Neural crest cell (in vitro differentiated cells): Measurements from ENCODE around the gene TMEM192. TPM values are rescaled to one million over a fixed set of nuclear protein-coding genes. Genes with fewer than 3 reads are reported as not detected.
"Not testable (repeated sequence)": the region's sequence is repeated elsewhere in the genome, so short reads cannot be mapped to it uniquely, and the experiment has no call there.

Source experiments
- DNase-seq: peaks from one replicate; pipeline ENCODE4 v3.0.0; 2021; ENCODE audit warnings: low read depth, mixed read lengths, low spot score
- H3K27ac Mint-ChIP-seq: one replicate; pipeline ENCODE4 v1.8.0; 2021; ENCODE audit warnings: mild to moderate bottlenecking, mixed read lengths; ENCODE audit not compliant: unreplicated experiment
- H3K27me3 Mint-ChIP-seq: 2 replicates; pipeline ENCODE4 v1.8.0; 2021; ENCODE audit warnings: low read depth, mild to moderate bottlenecking, mixed read lengths
- H3K36me3 Mint-ChIP-seq: 2 replicates; pipeline ENCODE4 v1.8.0; 2021; ENCODE audit warnings: low read depth, mild to moderate bottlenecking, mixed read lengths
- H3K4me1 Mint-ChIP-seq: 2 replicates; pipeline ENCODE4 v1.8.0; 2021; ENCODE audit warnings: mixed read lengths
- H3K4me3 Mint-ChIP-seq: one replicate; pipeline ENCODE4 v1.8.0; 2021; ENCODE audit warnings: mild to moderate bottlenecking, mixed read lengths
- H3K9me3 Mint-ChIP-seq: 2 replicates; pipeline ENCODE4 v1.8.0; 2021; ENCODE audit warnings: mixed read lengths
- CTCF ChIP-seq: fragments of 200-600 bp; sonication (generic); conservative IDR thresholded peaks from 2 replicates; pipeline ENCODE4 v1.5.0; 2021; ENCODE audit warnings: antibody characterized with exemption, mild to moderate bottlenecking
- total RNA-seq: library from RNA; stranded (reverse); gene quantifications from 2 replicates; pipeline ENCODE4 v1.2.1, GENCODE V29; 2021

Gene TMEM192
- total RNA-seq, 1 donor from 2014 or later, result 15.1 TPM

- H3K27me3 Mint-ChIP-seq, result no peaks in the 10 kb centered on the region
- peak overlapping the region; percentile 97 for H3K4me3 Mint-ChIP-seq
- H3K9me3 Mint-ChIP-seq, result no peaks in the 10 kb centered on the region
- H3K4me1 Mint-ChIP-seq, result peaks cover 20% of the 10 kb centered on the region
- TF ChIP-seq CTCF, result no peak
- DNase-seq, result no peak
- H3K27ac Mint-ChIP-seq, result peak overlapping the region; percentile 92
- no peaks in the 10 kb centered on the region for H3K36me3 Mint-ChIP-seq
Measured at GRCh38 chr4:165111906-165112367, 723 bp downstream of the TMEM192 start.

GRCh38 chr4:165106518-165106917 lies 6.1 kb downstream of the TMEM192 start:
- Mint-ChIP-seq H3K36me3 (no peaks in the 10 kb centered on the region), H3K4me1 (peaks cover 4% of the 10 kb centered on the region), H3K4me3 (no peak overlapping the region), H3K27me3 (no peaks in the 10 kb centered on the region), H3K27ac (no peak overlapping the region), H3K9me3 (no peaks in the 10 kb centered on the region)
- TF ChIP-seq CTCF, result no peak
- no peak for DNase-seq

- H3K36me3 Mint-ChIP-seq, result no peaks in the 10 kb centered on the region
- no peak overlapping the region for H3K27ac Mint-ChIP-seq
- H3K4me3 Mint-ChIP-seq, result no peak overlapping the region
- no peaks in the 10 kb centered on the region for H3K4me1 Mint-ChIP-seq
- DNase-seq, result no peak
- no peaks in the 10 kb centered on the region for H3K27me3 Mint-ChIP-seq
- TF ChIP-seq CTCF, result no peak
- H3K9me3 Mint-ChIP-seq, result no peaks in the 10 kb centered on the region
Measured at GRCh38 chr4:165101641-165102040, 11.0 kb downstream of the TMEM192 start.

GRCh38 chr4:165096776-165097175 lies 15.9 kb downstream of the TMEM192 start:
- peak; percentile 79 for TF ChIP-seq CTCF
- Mint-ChIP-seq H3K27ac (no peak overlapping the region), H3K36me3 (peaks cover 2% of the 10 kb centered on the region), H3K27me3 (no peaks in the 10 kb centered on the region), H3K4me1 (no peaks in the 10 kb centered on the region), H3K4me3 (no peak overlapping the region), H3K9me3 (no peaks in the 10 kb centered on the region)
- DNase-seq, result no peak

GRCh38 chr4:165095291-165095690 lies 17.4 kb downstream of the TMEM192 start:
- H3K27me3 Mint-ChIP-seq, result no peaks in the 10 kb centered on the region
- H3K4me1 Mint-ChIP-seq, result no peaks in the 10 kb centered on the region
- no peak overlapping the region for H3K27ac Mint-ChIP-seq
- TF ChIP-seq CTCF, result no peak
- peaks cover 4% of the 10 kb centered on the region for H3K36me3 Mint-ChIP-seq
- no peak overlapping the region for H3K4me3 Mint-ChIP-seq
- no peak for DNase-seq
- H3K9me3 Mint-ChIP-seq, result no peaks in the 10 kb centered on the region

- TF ChIP-seq CTCF, result no peak
- Mint-ChIP-seq H3K4me3 (no peak overlapping the region), H3K27me3 (no peaks in the 10 kb centered on the region), H3K27ac (no peak overlapping the region), H3K36me3 (peaks cover 4% of the 10 kb centered on the region), H3K4me1 (no peaks in the 10 kb centered on the region), H3K9me3 (no peaks in the 10 kb centered on the region)
- DNase-seq, result no peak
Measured at GRCh38 chr4:165094873-165095272, 17.8 kb downstream of the TMEM192 start.

- not testable (repeated sequence) for H3K27me3 Mint-ChIP-seq, H3K9me3 Mint-ChIP-seq, DNase-seq, H3K4me1 Mint-ChIP-seq, H3K27ac Mint-ChIP-seq, H3K4me3 Mint-ChIP-seq, H3K36me3 Mint-ChIP-seq
Measured at GRCh38 chr4:165092187-165092586, 20.5 kb downstream of the TMEM192 start.
